Mesenchymal stem cell (in vitro differentiated cells and primary cell): ENCODE measurements around the gene SORT1.
A peak's percentile ranks its signal among the peaks of the same experiment; 100 is the strongest.

Experiments
- DNase-seq: peaks from one replicate; pipeline ENCODE4 v3.0.0-alpha.2; 2013
- H2AFZ ChIP-seq: one replicate; pipeline ENCODE4 v1.6.1; 2013; ENCODE audit warnings: low read depth, mild to moderate bottlenecking, control low read depth, inconsistent platforms, low read length, moderate library complexity
- H2AK5ac ChIP-seq: 2 replicates; pipeline ENCODE4 v1.6.1; 2013; ENCODE audit warnings: low read length, moderate library complexity, mild to moderate bottlenecking, inconsistent platforms; ENCODE audit not compliant: severe bottlenecking
- H2BK120ac ChIP-seq: one replicate; pipeline ENCODE4 v1.6.1; 2013; ENCODE audit warnings: low read depth, mild to moderate bottlenecking, inconsistent platforms, low read length, moderate library complexity
- H2BK12ac ChIP-seq, 2 experiments: one replicate each; pipeline ENCODE4 v1.6.1; 2013; ENCODE audit warnings: inconsistent platforms in 2 of 2, low read length in 2 of 2, mild to moderate bottlenecking in 2 of 2, moderate library complexity in 2 of 2, control low read depth in 1 of 2
- H2BK15ac ChIP-seq: one replicate; pipeline ENCODE4 v1.6.1; 2013; ENCODE audit warnings: mild to moderate bottlenecking, low read depth, inconsistent platforms; ENCODE audit not compliant: poor library complexity, severe bottlenecking
- H2BK5ac ChIP-seq: 2 replicates; pipeline ENCODE4 v1.6.1; 2013; ENCODE audit warnings: low read depth, mild to moderate bottlenecking, low read length, control low read depth, inconsistent platforms; ENCODE audit not compliant: poor library complexity, severe bottlenecking
- H3K14ac ChIP-seq, 2 experiments: one replicate each; pipeline ENCODE4 v1.6.1; 2013; ENCODE audit warnings: inconsistent platforms in 2 of 2, low read length in 2 of 2, control low read depth in 1 of 2, mild to moderate bottlenecking in 1 of 2, moderate library complexity in 1 of 2
- H3K18ac ChIP-seq, 2 experiments: one replicate each; pipeline ENCODE4 v1.6.1; 2013; ENCODE audit warnings: inconsistent platforms in 2 of 2, low read length in 2 of 2, control low read depth in 1 of 2, low read depth in 1 of 2, mild to moderate bottlenecking in 1 of 2
- H3K23ac ChIP-seq, 2 experiments: one replicate each; pipeline ENCODE4 v1.6.1; 2013; ENCODE audit warnings: inconsistent platforms in 2 of 2, low read length in 2 of 2, mild to moderate bottlenecking in 2 of 2, moderate library complexity in 2 of 2, control low read depth in 1 of 2
- H3K27ac ChIP-seq: 2 replicates; pipeline ENCODE4 v1.5.1; 2013; ENCODE audit warnings: mild to moderate bottlenecking, moderate library complexity, low read length, control low read depth, inconsistent platforms; ENCODE audit not compliant: poor library complexity, severe bottlenecking
- H3K27me3 ChIP-seq, 2 experiments: 2 replicates each; pipeline versions ENCODE4 v1.6.1 to v1.7.0; 2013; ENCODE audit warnings: low read length in 2 of 2, mild to moderate bottlenecking in 2 of 2, moderate library complexity in 2 of 2, control low read depth in 1 of 2, inconsistent platforms in 1 of 2; ENCODE audit not compliant: control insufficient read depth in 1 of 2, insufficient read depth in 1 of 2
- H3K36me3 ChIP-seq, 2 experiments: 2 replicates each; pipeline versions ENCODE4 v1.6.1 to v1.7.0; 2013; ENCODE audit warnings: low read length in 2 of 2, control low read depth in 1 of 2, inconsistent platforms in 1 of 2, low read depth in 1 of 2, mild to moderate bottlenecking in 1 of 2; ENCODE audit not compliant: insufficient read depth in 2 of 2, control insufficient read depth in 1 of 2
- H3K4ac ChIP-seq, 2 experiments: one replicate each; pipeline ENCODE4 v1.6.1; 2013; ENCODE audit warnings: inconsistent platforms in 2 of 2, low read length in 2 of 2, mild to moderate bottlenecking in 2 of 2, moderate library complexity in 2 of 2, control low read depth in 1 of 2, low read depth in 1 of 2
- H3K4me1 ChIP-seq: 2 replicates; pipeline ENCODE4 v1.6.1; 2013; ENCODE audit warnings: low read depth, low read length, control low read depth; ENCODE audit not compliant: control insufficient read depth, insufficient read depth
- H3K4me2 ChIP-seq: 2 replicates; pipeline ENCODE4 v1.6.1; 2013; ENCODE audit warnings: low read length, mild to moderate bottlenecking, inconsistent platforms; ENCODE audit not compliant: poor library complexity, severe bottlenecking
- H3K4me3 ChIP-seq, 2 experiments: 2 replicates each; pipeline versions ENCODE4 v1.5.1 to v1.7.0; 2013; ENCODE audit warnings: low read length in 2 of 2, mild to moderate bottlenecking in 2 of 2, control low read depth in 1 of 2, low read depth in 1 of 2; ENCODE audit not compliant: insufficient read depth in 1 of 2
- H3K79me1 ChIP-seq: replicated peaks from 2 replicates; pipeline ENCODE4 v1.6.1; 2013; ENCODE audit warnings: mild to moderate bottlenecking, control low read depth, low read length, inconsistent platforms; ENCODE audit not compliant: poor library complexity, severe bottlenecking
- H3K9ac ChIP-seq: 2 replicates; pipeline ENCODE4 v1.7.0; 2013; ENCODE audit warnings: mild to moderate bottlenecking, low read length, moderate library complexity
- H3K9me3 ChIP-seq: 2 replicates; pipeline ENCODE4 v1.7.0; 2013; ENCODE audit warnings: mild to moderate bottlenecking, low read length; ENCODE audit not compliant: control insufficient read depth
- H4K8ac ChIP-seq: one replicate; pipeline ENCODE4 v1.6.1; 2013; ENCODE audit warnings: inconsistent platforms, mild to moderate bottlenecking, low read length, moderate library complexity
- H4K91ac ChIP-seq: one replicate; pipeline ENCODE4 v1.6.1; 2013; ENCODE audit warnings: mild to moderate bottlenecking, low read length, inconsistent platforms
- WGBS: methylation state at CpG from one replicate; pipeline ENCODE4 v1.1.7; 2013; ENCODE audit warnings: mixed read lengths; 5-methylcytosine and 5-hydroxymethylcytosine counted together

The SORT1 gene

DNA sequence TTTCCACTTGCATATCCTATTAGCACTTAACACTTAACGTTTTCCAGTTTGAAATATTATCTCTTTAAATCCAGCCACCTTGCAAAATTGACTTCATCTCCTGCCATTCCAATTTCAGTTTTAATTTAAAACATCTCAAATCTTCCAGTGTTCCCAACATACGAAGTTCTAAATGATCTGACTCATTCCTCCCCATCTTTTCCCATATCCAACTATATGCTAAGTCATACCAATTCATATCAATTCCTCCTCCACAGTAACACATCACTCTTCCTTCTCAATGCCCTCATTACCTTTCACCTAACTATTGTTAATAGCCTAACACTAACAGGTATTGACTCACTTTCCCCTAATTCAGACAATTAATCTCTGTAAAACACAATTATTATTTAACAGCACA, 25.8 kb upstream of the SORT1 start:
- Histone ChIP-seq H3K27ac (no peak overlapping the region), H3K27me3 (no peaks in the 10 kb centered on the region), H3K79me1 (peaks cover 11% of the 10 kb centered on the region), H4K91ac (no peak overlapping the region), H2BK5ac (no peak overlapping the region), H2AK5ac (no peak overlapping the region), H3K18ac (no peak overlapping the region), H3K9ac (peak overlapping the region; percentile 28), H3K4me1 (peaks cover 3% of the 10 kb centered on the region), H2BK15ac (no peak overlapping the region), H2AFZ (no peak overlapping the region), H3K14ac (no peak overlapping the region), H2BK12ac (no peak overlapping the region), H2BK120ac (no peak overlapping the region), H3K23ac (no peak overlapping the region), H3K9me3 (no peaks in the 10 kb centered on the region), H3K4ac (no peak overlapping the region), H3K4me3 (no peak overlapping the region), H3K4me2 (no peak overlapping the region), H4K8ac (no peak overlapping the region), H3K36me3 (peaks cover 13 to 37% of the 10 kb centered on the region in 2 experiments)
- 90% methylated on average over 2 of the region's 2 CpGs for WGBS
- DNase-seq = no peak

GRCh38 chr1:109412551-109412950, 14.8 kb upstream of the SORT1 start:
- no peak overlapping the region for H4K91ac ChIP-seq
- H4K8ac ChIP-seq = no peak overlapping the region
- H3K23ac ChIP-seq = no peak overlapping the region
- H3K27me3 ChIP-seq = no peaks in the 10 kb centered on the region
- no peak overlapping the region for H3K4ac ChIP-seq
- no peak overlapping the region for H2BK120ac ChIP-seq
- H3K18ac ChIP-seq = no peak overlapping the region
- H3K14ac ChIP-seq = no peak overlapping the region
- no peak overlapping the region for H3K4me3 ChIP-seq
- no peaks in the 10 kb centered on the region for H3K9me3 ChIP-seq
- no peak overlapping the region for H2BK15ac ChIP-seq
- no peak overlapping the region for H3K27ac ChIP-seq
- H2AFZ ChIP-seq = no peak overlapping the region
- H3K9ac ChIP-seq = no peak overlapping the region
- H3K4me2 ChIP-seq = no peak overlapping the region
- no peak overlapping the region for H2BK5ac ChIP-seq
- DNase-seq = no peak
- no peak overlapping the region for H2BK12ac ChIP-seq
- no peaks in the 10 kb centered on the region for H3K4me1 ChIP-seq
- H3K79me1 ChIP-seq = peaks cover 31% of the 10 kb centered on the region
- H2AK5ac ChIP-seq = no peak overlapping the region
- 90% methylated on average over 2 of the region's 2 CpGs for WGBS
- peaks cover 26 to 98% of the 10 kb centered on the region in 2 experiments for H3K36me3 ChIP-seq

- H3K27ac ChIP-seq = no peak overlapping the region
- H2BK5ac ChIP-seq = no peak overlapping the region
- H3K9ac ChIP-seq = no peak overlapping the region
- H2BK12ac ChIP-seq = no peak overlapping the region
- no peak overlapping the region for H2AFZ ChIP-seq
- H2BK15ac ChIP-seq = no peak overlapping the region
- no peak overlapping the region for H3K23ac ChIP-seq
- no peak overlapping the region for H3K4ac ChIP-seq
- H3K4me2 ChIP-seq = no peak overlapping the region
- no peak overlapping the region for H3K18ac ChIP-seq
- H4K91ac ChIP-seq = no peak overlapping the region
- H3K79me1 ChIP-seq = peaks cover 12% of the 10 kb centered on the region
- no peak overlapping the region for H2BK120ac ChIP-seq
- no peaks in the 10 kb centered on the region for H3K9me3 ChIP-seq
- DNase-seq = no peak
- no peak overlapping the region for H4K8ac ChIP-seq
- H3K27me3 ChIP-seq = no peaks in the 10 kb centered on the region
- H3K14ac ChIP-seq = no peak overlapping the region
- 93% methylated on average over 3 of the region's 4 CpGs for WGBS
- no peak overlapping the region for H3K4me3 ChIP-seq
- peaks cover 30 to 95% of the 10 kb centered on the region in 2 experiments for H3K36me3 ChIP-seq
- H2AK5ac ChIP-seq = no peak overlapping the region
- H3K4me1 ChIP-seq = no peaks in the 10 kb centered on the region
These were observed 7.1 kb upstream of the SORT1 start for GRCh38 chr1:109404838-109405237.

DNA sequence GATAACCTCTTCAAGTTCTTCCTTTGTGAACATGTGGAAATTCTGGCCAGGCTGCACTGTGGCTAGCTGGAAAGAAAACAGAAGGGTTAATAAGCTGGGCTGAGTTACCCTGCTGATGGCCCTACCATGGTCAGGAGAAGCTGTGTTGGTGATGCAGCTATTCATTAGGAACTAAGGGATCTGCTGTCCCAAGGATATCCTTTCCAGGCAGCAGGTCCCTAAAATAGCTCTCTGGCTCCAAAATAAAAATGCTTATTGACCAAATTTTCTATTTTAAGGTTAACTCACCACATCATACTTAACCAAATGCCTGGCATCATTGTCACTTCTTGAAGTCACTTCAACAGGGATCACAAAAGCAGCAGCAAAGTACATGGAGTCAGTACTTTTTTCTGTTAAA, 4.3 kb upstream of the SORT1 start:
- H2BK5ac ChIP-seq = no peak overlapping the region
- H3K4ac ChIP-seq = no peak overlapping the region
- no peak overlapping the region for H3K4me3 ChIP-seq
- H4K91ac ChIP-seq = no peak overlapping the region
- H3K18ac ChIP-seq = no peak overlapping the region
- no peak overlapping the region for H2BK120ac ChIP-seq
- no peak overlapping the region for H3K4me2 ChIP-seq
- no peak overlapping the region for H3K23ac ChIP-seq
- peaks cover 2% of the 10 kb centered on the region for H3K4me1 ChIP-seq
- no peak overlapping the region for H2AK5ac ChIP-seq
- no peak overlapping the region for H4K8ac ChIP-seq
- no peak overlapping the region for H2BK15ac ChIP-seq
- peaks cover 5% of the 10 kb centered on the region for H3K79me1 ChIP-seq
- H3K14ac ChIP-seq = no peak overlapping the region
- no peaks in the 10 kb centered on the region for H3K27me3 ChIP-seq
- H3K9me3 ChIP-seq = no peaks in the 10 kb centered on the region
- H3K36me3 ChIP-seq = peaks cover 14 to 69% of the 10 kb centered on the region in 2 experiments
- H3K9ac ChIP-seq = no peak overlapping the region
- no peak overlapping the region for H2AFZ ChIP-seq
- no peak overlapping the region for H3K27ac ChIP-seq
- no peak for DNase-seq
- H2BK12ac ChIP-seq = no peak overlapping the region
